NB4 (cell line): ENCODE data around the gene RC3H2.
"Not testable (repeated sequence)": the region's sequence is repeated elsewhere in the genome, so short reads cannot be mapped to it uniquely, and the experiment has no call there.

ENCODE experiments used
- DNase-seq: peaks from one replicate; pipeline ENCODE4 v3.0.0; 2010; ENCODE audit warnings: low read depth
- H3K4me3 ChIP-seq: one replicate; pipeline ENCODE4 v1.5.1; 2011; ENCODE audit warnings: mild to moderate bottlenecking, low read depth, low read length, moderate library complexity
- MAX ChIP-seq: IDR thresholded peaks from 2 replicates; pipeline ENCODE4 v1.6.1; 2011; ENCODE audit warnings: low read depth, low read length
- MYC ChIP-seq: IDR thresholded peaks from 2 replicates; pipeline ENCODE4 v1.6.1; 2011; ENCODE audit warnings: low read depth, low read length
- POLR2A ChIP-seq: IDR thresholded peaks from 2 replicates; pipeline ENCODE4 v1.6.1; 2011; ENCODE audit warnings: mild to moderate bottlenecking; ENCODE audit not compliant: insufficient read length; ENCODE audit errors: extremely low read depth
- TF ChIP-seq, protein P1 (sequence below): IDR thresholded peaks from one replicate; pipeline ENCODE4 v1.5.1; 2012; ENCODE audit warnings: low read depth, low read length

The RC3H2 gene

GRCh38 chr9:122810306-122810946, 94.7 kb downstream of the RC3H2 start:
- no peak overlapping the region for H3K4me3 ChIP-seq
- no peak for TF ChIP-seq MYC
- TF ChIP-seq, protein P1, sequence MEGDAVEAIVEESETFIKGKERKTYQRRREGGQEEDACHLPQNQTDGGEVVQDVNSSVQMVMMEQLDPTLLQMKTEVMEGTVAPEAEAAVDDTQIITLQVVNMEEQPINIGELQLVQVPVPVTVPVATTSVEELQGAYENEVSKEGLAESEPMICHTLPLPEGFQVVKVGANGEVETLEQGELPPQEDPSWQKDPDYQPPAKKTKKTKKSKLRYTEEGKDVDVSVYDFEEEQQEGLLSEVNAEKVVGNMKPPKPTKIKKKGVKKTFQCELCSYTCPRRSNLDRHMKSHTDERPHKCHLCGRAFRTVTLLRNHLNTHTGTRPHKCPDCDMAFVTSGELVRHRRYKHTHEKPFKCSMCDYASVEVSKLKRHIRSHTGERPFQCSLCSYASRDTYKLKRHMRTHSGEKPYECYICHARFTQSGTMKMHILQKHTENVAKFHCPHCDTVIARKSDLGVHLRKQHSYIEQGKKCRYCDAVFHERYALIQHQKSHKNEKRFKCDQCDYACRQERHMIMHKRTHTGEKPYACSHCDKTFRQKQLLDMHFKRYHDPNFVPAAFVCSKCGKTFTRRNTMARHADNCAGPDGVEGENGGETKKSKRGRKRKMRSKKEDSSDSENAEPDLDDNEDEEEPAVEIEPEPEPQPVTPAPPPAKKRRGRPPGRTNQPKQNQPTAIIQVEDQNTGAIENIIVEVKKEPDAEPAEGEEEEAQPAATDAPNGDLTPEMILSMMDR, result peak; percentile 44
- peak; percentile 78 for DNase-seq

DNA sequence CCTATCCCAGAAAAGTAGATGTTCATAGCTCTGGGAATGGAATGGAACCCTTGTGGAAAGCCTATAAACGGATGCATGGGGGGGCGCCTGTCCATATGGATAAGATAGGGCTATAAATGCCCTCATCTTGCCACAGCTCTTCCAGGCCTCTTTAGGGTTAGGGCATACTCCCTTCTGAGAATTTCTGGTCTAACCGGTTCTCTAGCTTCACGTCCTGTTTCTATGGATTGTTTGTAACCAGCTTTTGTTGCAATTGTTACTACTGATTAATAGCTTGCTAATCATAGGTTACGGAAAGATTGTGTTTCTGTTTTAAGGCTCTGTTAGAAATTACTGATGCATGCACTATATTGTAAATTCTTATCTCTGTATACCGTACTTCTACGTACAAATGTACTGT, 95.9 kb downstream of the RC3H2 start:
- not testable (repeated sequence) for H3K4me3 ChIP-seq, DNase-seq

DNA sequence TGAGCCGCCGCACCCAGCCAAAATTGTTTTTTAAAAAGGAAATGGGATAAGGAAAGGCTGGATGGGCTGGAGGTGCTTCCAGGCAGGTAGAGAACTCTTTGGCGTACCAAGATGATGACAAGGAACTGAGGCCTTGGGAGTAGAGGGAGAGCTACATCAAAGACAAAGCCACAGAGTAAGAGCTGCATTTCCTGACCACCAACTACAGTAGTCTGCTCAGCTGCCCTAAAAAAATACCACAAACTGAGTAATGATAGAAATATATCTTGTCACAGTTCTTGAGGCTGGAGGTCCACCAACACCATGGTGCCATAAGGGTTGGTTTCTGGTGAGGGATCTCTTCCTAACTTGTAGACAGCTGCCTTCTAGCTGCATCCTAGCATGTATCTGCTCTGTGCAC, 97.0 kb downstream of the RC3H2 start:
- TF ChIP-seq MYC (no peak), MAX (no peak), POLR2A (no peak)
- TF ChIP-seq, protein P1, result no peak
- H3K4me3 ChIP-seq, result no peak overlapping the region
- DNase-seq, result no peak

GRCh38 chr9:122807271-122807900, 97.8 kb downstream of the RC3H2 start:
- no peak for DNase-seq
- no peak overlapping the region for H3K4me3 ChIP-seq
- TF ChIP-seq MYC (no peak), MAX (no peak), POLR2A (no peak)
- TF ChIP-seq, protein P1, result no peak

DNA sequence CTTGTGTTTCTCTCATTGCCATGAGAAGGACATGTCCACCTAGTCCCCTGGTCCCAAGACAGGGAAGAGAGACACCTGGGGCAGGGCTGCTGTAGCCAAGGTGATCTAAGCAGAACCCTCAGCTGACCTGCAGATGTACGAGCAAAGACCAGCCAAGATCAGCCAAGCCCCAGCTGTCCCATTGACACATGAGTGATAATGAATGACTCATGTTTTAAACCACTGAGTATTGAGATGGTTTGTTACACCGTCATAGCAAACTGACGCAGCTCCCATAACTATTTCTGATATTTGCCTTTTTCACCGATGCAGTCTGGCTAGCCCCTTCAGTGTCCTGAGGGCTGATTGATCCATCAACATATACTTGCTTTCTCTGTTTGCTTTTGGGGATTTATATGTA, 98.5 kb downstream of the RC3H2 start:
- TF ChIP-seq, protein P1, result no peak
- TF ChIP-seq MAX (no peak), POLR2A (no peak), MYC (no peak)
- no peak for DNase-seq
- no peak overlapping the region for H3K4me3 ChIP-seq

GRCh38 chr9:122800066-122801060, 104.8 kb downstream of the RC3H2 start, which contains the start of gene OR1K1:
OR1K1 (plus strand) TSS chr9:122800123; CDS start chr9:122800123, 0 bp downstream.
- no peak for TF ChIP-seq MYC
- TF ChIP-seq MAX, result no peak
- TF ChIP-seq, protein P1, result no peak
- no peak for TF ChIP-seq POLR2A
- DNase-seq, result no peak
- H3K4me3 ChIP-seq, result no peak within 1 kb of the TSS
